Upper lobe of right lung (tissue), 1 donor: ENCODE data around the gene LCT. TPM values are rescaled to one million over a fixed set of nuclear protein-coding genes. Genes with fewer than 3 reads are reported as not detected.

ENCODE experiments used
- ATAC-seq: fragments of 200-7000 bp; cut with Tn5 transposase; one replicate; pipeline ENCODE4 v1.9.1; 2020; ENCODE audit warnings: mild to moderate bottlenecking, moderate library complexity
- DNase-seq: peaks from one replicate; pipeline ENCODE4 v3.0.0-alpha.2; 2020
- H3K27ac ChIP-seq: fragments of 200-600 bp; one replicate; pipeline ENCODE4 v1.8.0; 2022
- H3K27me3 ChIP-seq: fragments of 200-600 bp; one replicate; pipeline ENCODE4 v1.8.0; 2022; ENCODE audit warnings: mild to moderate bottlenecking
- H3K36me3 ChIP-seq: fragments of 200-600 bp; one replicate; pipeline ENCODE4 v1.8.0; 2022
- H3K4me1 ChIP-seq: fragments of 200-600 bp; one replicate; pipeline ENCODE4 v1.8.0; 2022
- H3K4me3 ChIP-seq: fragments of 200-600 bp; one replicate; pipeline ENCODE4 v1.8.0; 2022; ENCODE audit warnings: mild to moderate bottlenecking
- H3K9me3 ChIP-seq: fragments of 200-600 bp; one replicate; pipeline ENCODE4 v1.8.0; 2022
- intact Hi-C: fragments of 100-400 bp; cut with DNase I; formaldehyde crosslinking; loops from one replicate; pipeline ENCODE4 v1.11.0; 2022
- total RNA-seq: library from RNA; stranded (reverse); fragmentation: NEBNext Ultra II Directional; extraction: Animal tissue kit (Norgen Biotek cat#: 25700); gene quantifications from one replicate; pipeline ENCODE4 v1.2.1, GENCODE V29; 2021
- TF ChIP-seq, protein P1 (sequence below): fragments of 200-600 bp; IDR thresholded peaks from one replicate; pipeline ENCODE4 v1.8.0; 2022; ENCODE audit warnings: antibody characterized with exemption
- donor health status: DM: no; HTN: yes; CAD: no; lungs with severe emphysema.

Gene LCT
- total RNA-seq, 1 donor from 2014 or later, result not detected

DNA sequence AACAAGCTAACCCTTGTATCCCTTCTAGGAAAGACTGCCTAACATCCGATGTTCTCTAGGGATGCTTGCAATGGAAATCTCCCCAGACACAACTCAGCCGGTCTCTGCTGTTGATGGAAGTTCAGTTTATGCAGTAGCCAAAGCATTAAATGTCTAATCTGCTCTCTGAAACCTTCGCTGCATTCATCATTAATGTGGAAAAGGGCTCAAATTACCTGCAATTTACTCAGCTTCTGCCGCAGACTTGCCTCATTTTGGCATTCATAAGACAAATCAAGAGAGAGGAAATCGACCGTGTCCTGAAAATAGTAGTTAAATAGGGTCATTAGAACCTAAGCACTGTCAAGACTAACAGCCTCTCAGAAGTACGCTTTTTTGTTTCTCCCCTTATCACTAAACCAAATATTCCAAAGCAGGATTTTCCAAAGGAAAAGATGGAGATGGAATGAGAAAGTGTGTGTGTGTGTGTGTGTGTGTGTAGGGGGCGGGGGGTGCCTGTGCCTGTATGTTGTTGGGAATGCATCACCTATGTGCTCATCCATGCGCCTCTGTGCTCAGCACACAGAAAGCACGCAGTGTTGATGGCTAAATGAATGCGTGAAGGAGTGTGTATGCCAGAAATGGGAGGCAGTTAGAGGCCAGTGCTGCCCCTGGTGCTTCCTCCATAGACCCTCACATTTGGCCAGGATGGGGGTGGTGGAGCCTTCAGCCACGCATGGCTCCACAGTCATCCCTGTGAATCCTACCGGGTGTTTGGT lies 7.4 kb downstream of the LCT start:
- DNase-seq, result no peak
- no peak for ATAC-seq
- TF ChIP-seq, protein P1, sequence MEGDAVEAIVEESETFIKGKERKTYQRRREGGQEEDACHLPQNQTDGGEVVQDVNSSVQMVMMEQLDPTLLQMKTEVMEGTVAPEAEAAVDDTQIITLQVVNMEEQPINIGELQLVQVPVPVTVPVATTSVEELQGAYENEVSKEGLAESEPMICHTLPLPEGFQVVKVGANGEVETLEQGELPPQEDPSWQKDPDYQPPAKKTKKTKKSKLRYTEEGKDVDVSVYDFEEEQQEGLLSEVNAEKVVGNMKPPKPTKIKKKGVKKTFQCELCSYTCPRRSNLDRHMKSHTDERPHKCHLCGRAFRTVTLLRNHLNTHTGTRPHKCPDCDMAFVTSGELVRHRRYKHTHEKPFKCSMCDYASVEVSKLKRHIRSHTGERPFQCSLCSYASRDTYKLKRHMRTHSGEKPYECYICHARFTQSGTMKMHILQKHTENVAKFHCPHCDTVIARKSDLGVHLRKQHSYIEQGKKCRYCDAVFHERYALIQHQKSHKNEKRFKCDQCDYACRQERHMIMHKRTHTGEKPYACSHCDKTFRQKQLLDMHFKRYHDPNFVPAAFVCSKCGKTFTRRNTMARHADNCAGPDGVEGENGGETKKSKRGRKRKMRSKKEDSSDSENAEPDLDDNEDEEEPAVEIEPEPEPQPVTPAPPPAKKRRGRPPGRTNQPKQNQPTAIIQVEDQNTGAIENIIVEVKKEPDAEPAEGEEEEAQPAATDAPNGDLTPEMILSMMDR, result no peak
- no peak overlapping the region for H3K27ac ChIP-seq
- no peak overlapping the region for H3K4me3 ChIP-seq
- H3K36me3 ChIP-seq, result no peaks in the 10 kb centered on the region
- intact Hi-C loops, result no loop called here
- H3K4me1 ChIP-seq, result no peaks in the 10 kb centered on the region
- H3K9me3 ChIP-seq, result no peaks in the 10 kb centered on the region
- no peaks in the 10 kb centered on the region for H3K27me3 ChIP-seq

DNA sequence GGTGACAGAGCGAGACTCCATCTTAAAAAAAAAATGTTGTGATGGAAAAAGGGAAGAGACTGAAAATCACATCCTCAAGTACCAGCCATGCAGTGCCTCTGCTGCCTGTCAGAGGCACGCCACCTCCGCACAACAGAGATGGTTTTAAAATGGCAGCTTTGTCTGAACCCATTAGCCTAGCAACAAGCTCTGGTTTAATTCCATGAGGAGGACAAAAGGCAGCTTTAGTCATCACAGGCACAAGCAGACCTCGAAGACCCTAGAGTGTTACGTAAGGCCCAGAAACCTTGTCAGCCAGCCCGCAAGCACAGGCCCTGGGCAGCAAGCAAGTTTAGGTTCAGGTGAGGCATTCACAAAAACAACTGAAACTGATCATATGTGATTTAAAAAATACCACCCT lies 10.4 kb downstream of the LCT start:
- no peaks in the 10 kb centered on the region for H3K9me3 ChIP-seq
- DNase-seq, result no peak
- no peak overlapping the region for H3K4me3 ChIP-seq
- no peaks in the 10 kb centered on the region for H3K27me3 ChIP-seq
- H3K36me3 ChIP-seq, result no peaks in the 10 kb centered on the region
- intact Hi-C loops, result no loop called here
- no peaks in the 10 kb centered on the region for H3K4me1 ChIP-seq
- no peak overlapping the region for H3K27ac ChIP-seq
- TF ChIP-seq, protein P1, result no peak
- ATAC-seq, result no peak

DNA sequence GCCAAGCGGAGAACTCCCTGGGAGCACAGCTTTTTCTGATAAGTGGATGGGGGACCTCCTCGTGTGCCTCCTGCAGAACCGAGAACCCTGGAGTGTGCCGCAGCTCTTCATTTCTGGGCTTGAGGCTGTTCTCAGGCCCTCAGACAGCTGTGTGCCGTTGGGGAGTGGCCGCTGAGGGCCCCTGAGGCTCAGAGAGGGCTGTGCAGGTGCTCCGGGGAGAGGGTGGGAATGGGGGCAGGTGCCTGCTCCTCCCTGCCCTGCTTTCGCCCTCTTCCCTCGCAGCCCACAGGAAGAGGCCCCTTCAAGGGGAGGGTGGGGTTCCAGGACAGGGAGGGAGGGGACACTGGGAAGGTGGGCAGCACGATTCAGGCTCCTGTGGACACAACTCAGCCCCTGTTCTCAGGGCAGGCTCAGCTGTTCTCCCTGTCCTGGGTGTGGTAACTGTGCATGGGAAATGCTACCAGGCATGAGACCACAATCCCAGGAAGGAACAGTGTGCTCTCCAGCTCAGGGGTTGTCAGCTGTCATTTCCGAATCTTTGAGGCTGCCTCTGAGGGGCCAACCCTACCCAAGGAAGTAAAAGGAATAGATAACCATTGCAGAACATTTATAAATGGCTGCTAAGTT lies 11.3 kb downstream of the LCT start:
- H3K36me3 ChIP-seq, result no peaks in the 10 kb centered on the region
- peak overlapping the region; percentile 24 for H3K27ac ChIP-seq
- TF ChIP-seq, protein P1, result no peak
- no peaks in the 10 kb centered on the region for H3K9me3 ChIP-seq
- peak; percentile 55 for ATAC-seq
- intact Hi-C loops, result no loop called here
- DNase-seq, result no peak
- no peaks in the 10 kb centered on the region for H3K4me1 ChIP-seq
- no peak overlapping the region for H3K4me3 ChIP-seq
- H3K27me3 ChIP-seq, result no peaks in the 10 kb centered on the region

DNA sequence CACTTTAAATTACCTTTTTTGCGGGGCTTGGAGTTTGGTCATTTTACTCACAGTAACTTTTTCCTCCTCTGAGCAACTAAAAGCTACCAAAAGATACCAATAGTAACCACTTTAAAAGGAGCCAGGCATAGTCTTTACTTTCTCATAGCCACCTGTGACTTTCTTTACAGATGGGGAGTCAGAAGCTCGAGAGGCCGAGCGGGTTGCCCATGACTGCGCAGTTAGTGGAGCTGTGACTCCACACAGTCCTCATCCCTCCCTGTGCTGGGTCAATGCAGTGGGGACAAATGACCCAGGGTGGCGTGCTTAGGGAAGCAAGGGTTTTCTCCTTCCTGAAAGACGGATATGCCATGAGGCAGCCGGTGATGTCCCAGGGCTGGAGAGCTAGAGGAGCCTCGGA lies 11.9 kb downstream of the LCT start:
- Histone ChIP-seq H3K27me3 (no peaks in the 10 kb centered on the region), H3K9me3 (no peaks in the 10 kb centered on the region), H3K36me3 (no peaks in the 10 kb centered on the region), H3K4me1 (no peaks in the 10 kb centered on the region), H3K4me3 (no peak overlapping the region), H3K27ac (peak overlapping the region; percentile 24)
- ATAC-seq (no peak), DNase-seq (no peak)
- TF ChIP-seq, protein P1, result no peak
- intact Hi-C loops, result no loop called here

DNA sequence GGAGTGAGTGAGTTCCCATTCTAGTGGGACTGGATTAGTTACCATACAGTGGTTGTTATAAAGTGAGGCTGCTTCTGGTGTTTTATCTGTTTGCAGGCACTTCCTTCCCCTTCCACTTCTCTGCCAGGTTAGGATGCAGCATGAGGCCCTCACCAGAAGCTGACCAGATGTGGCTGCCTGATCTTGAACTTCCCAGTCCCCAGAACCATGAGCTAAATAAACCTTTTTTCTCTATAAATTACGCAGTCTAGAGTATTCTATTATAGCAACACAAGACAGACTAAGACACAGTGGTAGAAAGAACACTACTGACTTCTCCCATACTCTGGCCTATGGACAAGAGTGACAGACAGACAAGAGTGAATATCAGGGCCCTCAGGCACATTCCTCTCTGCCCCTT lies 14.1 kb downstream of the LCT start:
- H3K4me3 ChIP-seq, result no peak overlapping the region
- H3K27ac ChIP-seq, result no peak overlapping the region
- intact Hi-C loops, result no loop called here
- H3K36me3 ChIP-seq, result no peaks in the 10 kb centered on the region
- TF ChIP-seq, protein P1, result no peak
- H3K27me3 ChIP-seq, result no peaks in the 10 kb centered on the region
- no peaks in the 10 kb centered on the region for H3K4me1 ChIP-seq
- no peak for DNase-seq
- H3K9me3 ChIP-seq, result no peaks in the 10 kb centered on the region
- ATAC-seq, result no peak
